Measurements from ENCODE around the gene GALNT9. TPM values are rescaled to one million over a fixed set of nuclear protein-coding genes. Genes with fewer than 3 reads are reported as not detected.

GALNT9 gene
- total and polyA plus RNA-seq, 2 experiments from 2014 or later = 3.9 to 4.7 TPM

GRCh38 chr12:132155771-132156572, 173.4 kb downstream of the GALNT9 start:
- H3K9me3 ChIP-seq (ENCODE audit: low read depth) = no peaks in the 10 kb centered on the region
- no peak for DNase-seq (ENCODE audit: low spot score)
- no peaks in the 10 kb centered on the region for H3K4me1 ChIP-seq (ENCODE audit: insufficient read depth)
- WGBS (ENCODE audit: low lambda C conversion rate, missing lambda C conversion rate) = 100% methylated on average over 7 of the region's 10 CpGs
- no peaks in the 10 kb centered on the region for H4K20me1 ChIP-seq (ENCODE audit: insufficient read depth, poor library complexity, severe bottlenecking)
- TF ChIP-seq EZH2phosphoT487 (IDR thresholded peaks at IDR 0.05; ENCODE audit: low read depth, severe bottlenecking, unreplicated experiment) = no peak
- no peak for TF ChIP-seq CTCF (IDR thresholded peaks at IDR 0.05; ENCODE audit: poor library complexity)
- no peak for TF ChIP-seq EZH2 (IDR thresholded peaks at IDR 0.05; ENCODE audit: borderline replicate concordance)
- no peak overlapping the region for H3K4me2 ChIP-seq
- no peaks in the 10 kb centered on the region for H3K36me3 ChIP-seq (replicated peaks; ENCODE audit: insufficient read depth, low read depth)
- no peaks in the 10 kb centered on the region for H3K79me2 ChIP-seq
- no peak overlapping the region for H3K4me3 ChIP-seq
- no peaks in the 10 kb centered on the region for H3K9me2 ChIP-seq (replicated peaks; ENCODE audit: insufficient read depth)
- H3K27me3 ChIP-seq = no peaks in the 10 kb centered on the region
- no peak overlapping the region for H3K27ac ChIP-seq
- no peak overlapping the region for H2AFZ ChIP-seq

- no peaks in the 10 kb centered on the region for H4K20me1 ChIP-seq (ENCODE audit: insufficient read depth, poor library complexity, severe bottlenecking)
- H3K4me3 ChIP-seq = no peak overlapping the region
- no peaks in the 10 kb centered on the region for H3K79me2 ChIP-seq
- no peaks in the 10 kb centered on the region for H3K9me3 ChIP-seq (ENCODE audit: low read depth)
- H3K4me2 ChIP-seq = no peak overlapping the region
- no peak overlapping the region for H2AFZ ChIP-seq
- WGBS (ENCODE audit: low lambda C conversion rate, missing lambda C conversion rate) = 91% methylated on average over 38 of the region's 51 CpGs
- no peak for DNase-seq (ENCODE audit: low spot score)
- no peaks in the 10 kb centered on the region for H3K4me1 ChIP-seq (ENCODE audit: insufficient read depth)
- no peaks in the 10 kb centered on the region for H3K36me3 ChIP-seq (replicated peaks; ENCODE audit: insufficient read depth, low read depth)
- no peaks in the 10 kb centered on the region for H3K9me2 ChIP-seq (replicated peaks; ENCODE audit: insufficient read depth)
- H3K27me3 ChIP-seq = no peaks in the 10 kb centered on the region
- no peak overlapping the region for H3K27ac ChIP-seq
- TF ChIP-seq EZH2phosphoT487 (IDR thresholded peaks at IDR 0.05; ENCODE audit: low read depth, severe bottlenecking, unreplicated experiment) = no peak
These were observed 174.2 kb downstream of the GALNT9 start for GRCh38 chr12:132154941-132155770.

- TF ChIP-seq EZH2phosphoT487 (IDR thresholded peaks at IDR 0.05; ENCODE audit: low read depth, severe bottlenecking, unreplicated experiment) (no peak), EZH2 (IDR thresholded peaks at IDR 0.05; ENCODE audit: borderline replicate concordance) (no peak), CTCF (IDR thresholded peaks at IDR 0.05; ENCODE audit: poor library complexity) (no peak)
- Histone ChIP-seq H2AFZ (no peak overlapping the region), H3K9me3 (ENCODE audit: low read depth) (no peaks in the 10 kb centered on the region), H3K4me3 (no peak overlapping the region), H3K79me2 (no peaks in the 10 kb centered on the region), H3K27ac (no peak overlapping the region), H3K27me3 (no peaks in the 10 kb centered on the region), H3K9me2 (replicated peaks; ENCODE audit: insufficient read depth) (no peaks in the 10 kb centered on the region), H3K4me2 (peak overlapping the region; percentile 7), H4K20me1 (ENCODE audit: insufficient read depth, poor library complexity, severe bottlenecking) (no peaks in the 10 kb centered on the region), H3K36me3 (replicated peaks; ENCODE audit: insufficient read depth, low read depth) (no peaks in the 10 kb centered on the region), H3K4me1 (ENCODE audit: insufficient read depth) (no peaks in the 10 kb centered on the region)
- no peak for DNase-seq (ENCODE audit: low spot score)
- WGBS (ENCODE audit: low lambda C conversion rate, missing lambda C conversion rate) = 76% methylated on average over 19 of the region's 21 CpGs
These were observed 175.0 kb downstream of the GALNT9 start for GRCh38 chr12:132154341-132154761.

Data from hepatocyte (in vitro differentiated cells).